NCI-H1694 treated with DMSO at 0.1 percent for 48 hours (cell line): Measurements from ENCODE around the gene ZER1.
A peak's percentile ranks its signal among the peaks of the same experiment; 100 is the strongest.
"Not testable (repeated sequence)": the region's sequence is repeated elsewhere in the genome, so short reads cannot be mapped to it uniquely, and the experiment has no call there.

Experiments
- DNase-seq: peaks from one replicate; lab custom pipeline; 2025; lab: John Stamatoyannopoulos, UW

Gene ZER1

GRCh38 chr9:128714586-128715435, 56.9 kb downstream of the ZER1 start:
- DNase-seq: no peak

GRCh38 chr9:128713941-128714573, 57.7 kb downstream of the ZER1 start:
- no peak for DNase-seq

- DNase-seq: no peak
Observed at GRCh38 chr9:128713411-128713780, 58.3 kb downstream of the ZER1 start.

- no peak for DNase-seq
Observed at GRCh38 chr9:128712451-128713410, 59.0 kb downstream of the ZER1 start.

- no peak for DNase-seq
Observed at GRCh38 chr9:128707446-128707845, 64.3 kb downstream of the ZER1 start.

GRCh38 chr9:128706671-128707381, 64.9 kb downstream of the ZER1 start:
- DNase-seq: no peak

GRCh38 chr9:128706045-128706444, 65.7 kb downstream of the ZER1 start:
- DNase-seq: no peak

- no peak for DNase-seq
Observed at GRCh38 chr9:128705051-128705965, 66.4 kb downstream of the ZER1 start.

GRCh38 chr9:128704356-128704670, 67.4 kb downstream of the ZER1 start:
- no peak for DNase-seq

- DNase-seq: no peak
Observed at GRCh38 chr9:128703616-128704355, 67.9 kb downstream of the ZER1 start.

GRCh38 chr9:128702949-128703615, 68.6 kb downstream of the ZER1 start:
- DNase-seq: peak; percentile 15

GRCh38 chr9:128702445-128702948, 69.2 kb downstream of the ZER1 start, which contains the start of gene PKN3:
Gene PKN3 (plus strand): TSS chr9:128702503. CDS start chr9:128702916, 413 bp downstream.
- peak; percentile 73 for DNase-seq

GRCh38 chr9:128701227-128701854, 70.4 kb downstream of the ZER1 start:
- DNase-seq: no peak

- DNase-seq: not testable (repeated sequence)
Observed at GRCh38 chr9:128699096-128699795, 72.5 kb downstream of the ZER1 start.

- no peak for DNase-seq
Observed at GRCh38 chr9:128696923-128697707, 74.6 kb downstream of the ZER1 start.

GRCh38 chr9:128694344-128694743, 77.4 kb downstream of the ZER1 start:
- no peak for DNase-seq

- not testable (repeated sequence) for DNase-seq
Observed at GRCh38 chr9:128693738-128694137, 78.0 kb downstream of the ZER1 start.
